ENCODE data around the gene CDK6.

The CDK6 gene

DNA sequence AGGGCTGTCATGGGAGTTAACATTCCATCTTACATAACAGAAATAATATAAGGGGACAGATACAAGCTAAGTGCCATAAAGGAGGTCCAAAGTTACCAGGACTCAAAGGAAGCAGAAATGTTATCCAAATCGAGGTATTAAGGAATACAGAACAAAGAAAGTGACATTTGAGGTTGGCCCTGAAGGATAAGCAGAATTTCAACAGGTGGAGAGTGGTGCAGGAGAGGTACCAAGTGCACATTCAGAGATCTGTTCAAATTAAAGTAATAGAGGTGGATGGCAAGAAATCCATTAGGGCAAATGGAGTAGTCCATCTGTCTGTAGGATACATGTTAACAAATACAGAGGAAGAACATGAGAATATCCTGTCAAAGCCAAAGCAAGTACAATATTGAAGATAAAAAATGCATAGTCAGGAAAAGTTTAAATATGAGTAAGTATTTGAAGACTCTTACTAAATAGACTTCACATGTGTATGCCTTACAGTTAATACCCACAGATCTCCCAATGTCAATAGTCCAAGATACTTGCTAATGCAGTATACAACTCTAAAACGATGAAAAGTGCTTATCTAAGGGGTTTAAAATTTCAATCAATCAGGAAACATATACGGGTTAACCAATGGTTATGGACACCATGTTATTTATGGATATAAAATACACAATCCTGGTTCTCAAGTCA is 10.0 kb downstream of the CDK6 start:
- DNase-seq (ENCODE audit: low read depth): no peak

DNA sequence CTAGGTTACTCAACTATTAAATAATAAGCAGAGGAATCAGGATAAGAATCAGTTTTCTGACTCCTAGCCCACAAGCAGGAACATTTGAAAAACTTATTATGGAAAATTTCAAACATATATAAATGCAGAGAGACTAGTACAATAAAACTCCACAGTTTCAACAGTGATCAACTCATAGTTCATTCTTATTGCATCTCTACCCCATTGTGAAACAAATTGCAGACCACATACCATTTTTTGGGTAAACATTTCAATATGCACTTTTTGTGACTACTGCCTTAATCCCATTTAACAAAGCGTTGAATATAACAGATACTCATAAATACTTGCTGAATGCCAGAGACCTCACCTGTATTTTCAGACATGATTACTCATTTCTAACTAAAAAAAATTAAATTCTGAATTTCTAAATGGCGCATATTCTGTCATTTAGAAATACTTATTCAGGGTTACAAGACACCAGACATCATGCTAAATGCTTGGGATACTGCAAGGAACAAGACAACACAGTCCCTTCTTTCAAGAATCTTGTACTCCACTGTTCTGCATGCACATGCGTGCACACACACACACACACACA is 11.4 kb downstream of the CDK6 start:
- no peak for DNase-seq (ENCODE audit: low read depth)

DNA sequence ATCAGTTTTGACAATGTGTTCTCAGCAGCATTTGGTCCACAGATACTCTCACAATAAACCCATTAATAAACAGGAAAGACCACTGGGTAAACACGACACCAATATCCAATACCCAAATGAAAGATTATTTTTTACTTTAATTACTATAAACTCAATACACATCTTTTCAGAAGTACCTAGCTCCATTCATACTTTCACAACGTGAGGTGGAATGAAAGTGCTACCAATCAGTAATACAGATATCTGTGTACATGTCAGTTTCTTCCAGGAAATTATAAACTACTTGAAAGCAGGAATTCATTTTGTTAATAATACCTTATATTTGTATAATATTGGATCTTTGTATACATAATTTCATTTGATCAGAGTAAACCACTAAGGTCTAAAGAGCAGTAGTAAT is 11.9 kb downstream of the CDK6 start:
- DNase-seq (ENCODE audit: low read depth): no peak

DNA sequence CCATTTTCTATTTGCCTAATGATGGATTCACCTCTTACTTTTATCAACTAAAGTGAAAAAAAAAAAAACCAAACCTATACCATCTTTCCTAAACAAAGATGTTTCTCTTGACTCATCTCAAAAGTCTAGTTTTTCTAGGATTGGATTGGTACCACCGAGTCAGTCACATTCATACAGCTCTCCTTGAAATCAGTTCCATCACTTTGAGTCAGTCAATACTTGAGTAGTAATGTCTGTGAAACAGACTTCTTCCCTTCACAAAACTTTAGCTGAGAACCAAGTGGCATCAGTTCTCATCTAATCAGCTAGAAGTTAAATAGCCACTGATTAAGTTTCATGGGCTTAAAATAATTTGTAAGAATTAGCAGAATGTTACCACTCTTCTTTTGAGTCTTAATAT is 13.3 kb downstream of the CDK6 start:
- no peak for DNase-seq (ENCODE audit: low read depth)

DNA sequence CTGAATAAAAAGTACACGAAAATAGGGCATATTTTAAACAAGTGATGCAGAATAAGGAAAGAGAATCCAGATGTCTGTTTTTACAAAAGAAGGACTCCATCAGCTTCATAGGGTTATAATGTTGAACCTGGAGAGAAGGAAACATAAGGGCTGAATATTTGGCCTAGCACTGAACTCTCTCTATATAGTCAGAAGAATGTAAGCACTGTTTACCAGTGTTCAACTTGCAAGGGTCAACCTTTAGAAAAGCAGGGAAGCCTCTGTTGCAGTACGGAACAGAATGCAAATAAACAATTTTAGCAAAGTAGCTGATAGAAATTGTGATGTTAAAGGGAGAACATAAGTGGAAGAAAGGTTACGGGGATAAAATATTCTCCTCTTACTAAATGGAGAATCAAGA is 16.2 kb downstream of the CDK6 start:
- DNase-seq (ENCODE audit: low read depth): peak; percentile 61

DNA sequence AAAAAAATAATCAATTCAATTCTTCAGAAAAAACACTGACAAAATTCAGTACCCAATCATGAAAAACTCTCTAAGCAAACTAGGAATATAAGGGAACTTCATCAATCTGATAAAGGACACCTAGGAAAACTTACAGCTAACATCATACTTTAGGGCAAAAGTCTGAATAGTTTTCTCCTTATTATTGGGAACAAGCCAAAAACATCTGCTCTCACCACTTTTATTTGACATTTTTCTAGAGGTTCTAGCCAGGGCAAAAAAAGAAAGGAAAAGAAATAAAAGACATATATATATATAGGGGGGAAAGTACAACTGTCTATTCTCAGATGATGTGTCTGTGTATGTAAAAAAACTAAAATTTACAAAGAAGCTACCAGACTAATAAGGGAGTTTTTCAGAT is 19.0 kb downstream of the CDK6 start:
- DNase-seq (ENCODE audit: low read depth): no peak

DNA sequence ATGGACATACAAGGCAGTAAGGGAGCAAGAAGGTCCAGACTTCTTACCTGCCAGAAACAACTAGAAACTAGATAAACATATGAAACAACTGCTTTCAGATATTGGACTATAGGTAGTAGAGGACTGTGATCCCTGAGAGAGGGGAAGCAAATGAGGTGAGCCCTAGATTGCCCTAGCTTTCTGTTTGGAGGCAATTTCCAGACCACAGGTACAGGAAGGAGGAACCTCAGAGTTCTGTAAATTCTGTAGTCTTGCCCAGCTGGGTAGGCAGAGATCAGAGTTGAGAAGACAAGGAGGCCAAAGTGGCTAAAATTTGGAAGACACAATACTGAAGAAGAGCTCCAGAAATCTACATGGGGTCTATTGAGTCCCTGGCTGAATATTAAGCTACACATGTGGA is 21.0 kb downstream of the CDK6 start:
- DNase-seq (ENCODE audit: low read depth): no peak

DNA sequence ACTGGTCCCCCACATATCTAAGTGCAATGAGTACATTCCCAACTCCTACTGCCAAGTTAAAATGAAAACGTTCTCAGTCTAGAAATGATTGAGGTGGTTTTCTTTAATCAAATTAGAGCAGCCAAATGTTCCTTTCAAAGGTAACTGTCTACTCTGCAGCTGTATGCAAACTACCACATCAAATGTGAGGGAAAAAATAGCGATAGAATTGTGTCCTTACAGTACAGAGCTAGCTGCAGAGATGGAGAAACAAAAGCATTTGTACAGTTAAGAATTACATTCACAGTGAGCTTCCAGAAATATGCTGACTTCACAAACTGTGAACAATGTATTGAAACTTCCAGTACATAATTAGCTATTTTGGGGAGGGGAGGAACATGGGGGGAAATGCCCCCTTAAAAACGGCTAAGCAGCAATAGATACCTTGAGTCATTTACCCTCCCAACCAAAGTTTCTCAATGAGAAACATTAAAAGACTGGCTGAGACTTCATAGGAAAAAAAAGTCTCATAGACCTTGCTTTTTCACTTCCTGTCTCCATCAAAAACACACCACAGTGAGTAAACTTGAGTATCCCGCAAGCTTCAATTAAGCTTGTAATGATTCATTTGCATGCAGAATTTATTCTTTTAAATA is 22.9 kb downstream of the CDK6 start:
- peak; percentile 56 for DNase-seq (ENCODE audit: low read depth)

DNA sequence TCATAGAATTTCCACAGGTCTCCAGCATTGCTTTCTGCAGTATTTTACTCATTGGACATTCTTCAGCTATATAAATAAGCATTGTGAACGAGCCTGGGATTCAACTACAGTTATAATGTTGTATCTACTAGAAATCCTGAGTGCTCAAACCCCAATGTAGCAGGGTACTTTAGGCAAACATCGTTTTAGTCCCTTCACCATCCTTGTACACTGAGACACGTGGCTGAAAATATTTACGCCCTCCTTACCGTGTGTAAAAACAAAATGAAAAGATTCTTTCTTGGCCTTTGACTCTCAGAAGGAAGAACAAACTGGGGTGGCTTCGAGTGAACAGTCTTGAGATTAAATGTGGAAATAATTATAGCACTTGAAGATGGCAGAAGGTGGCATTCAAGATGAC is 25.2 kb downstream of the CDK6 start:
- no peak for DNase-seq (ENCODE audit: low read depth)

DNA sequence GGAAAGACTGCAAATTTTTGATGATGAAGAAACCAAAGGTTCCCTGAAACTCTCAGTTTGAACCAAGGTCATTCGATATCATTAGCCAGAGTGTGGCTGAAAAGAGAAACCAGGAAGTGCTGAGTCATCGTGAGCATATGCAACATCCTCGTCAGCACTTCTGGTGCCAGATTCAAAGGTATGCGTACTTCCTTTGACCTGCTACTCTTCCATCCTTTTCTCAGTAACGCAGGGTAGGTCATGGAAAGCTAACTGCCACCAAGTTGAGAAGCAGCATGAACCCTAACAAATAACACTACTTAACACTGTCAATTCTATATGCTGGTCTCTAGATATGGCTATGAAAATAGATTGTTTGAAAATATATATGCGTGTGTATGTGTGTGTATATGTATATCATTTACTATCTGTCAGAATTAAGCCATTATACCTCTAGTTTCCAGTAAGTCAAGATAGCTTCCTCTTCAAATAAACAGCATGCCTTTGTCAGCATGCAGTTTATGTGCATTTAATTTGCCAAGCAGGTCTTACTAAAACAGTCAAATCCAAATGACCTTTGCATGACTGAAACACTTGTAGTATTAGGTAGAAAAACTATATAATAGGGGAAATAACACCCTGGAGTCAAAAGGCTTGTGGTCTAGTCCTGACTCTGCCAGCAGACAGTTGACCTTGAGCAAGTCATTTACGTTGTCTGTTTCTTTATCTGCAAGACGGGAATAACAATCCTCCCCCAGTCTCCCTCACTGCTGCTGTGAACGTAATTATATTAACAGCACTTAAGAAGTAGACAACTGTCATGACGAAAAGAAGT is 26.4 kb downstream of the CDK6 start:
- DNase-seq (ENCODE audit: low read depth): peak; percentile 98

DNA sequence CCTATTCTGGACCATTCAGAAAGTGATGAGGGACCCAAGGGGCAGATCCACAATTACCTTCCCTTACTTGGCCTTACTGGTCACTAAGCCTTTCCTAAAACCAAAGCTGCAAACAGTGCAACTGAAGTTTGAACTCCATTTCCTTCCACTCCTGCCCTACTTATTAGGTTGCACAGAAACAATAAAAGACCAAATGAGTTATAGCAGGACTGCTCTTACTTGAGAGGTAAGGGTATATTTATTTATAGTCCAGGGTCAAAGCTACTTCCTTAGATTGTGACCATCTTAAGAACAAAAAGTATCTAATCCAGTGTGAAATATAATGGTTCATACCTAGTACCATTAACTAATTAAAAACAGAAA is 27.0 kb downstream of the CDK6 start:
- DNase-seq (ENCODE audit: low read depth): no peak

DNA sequence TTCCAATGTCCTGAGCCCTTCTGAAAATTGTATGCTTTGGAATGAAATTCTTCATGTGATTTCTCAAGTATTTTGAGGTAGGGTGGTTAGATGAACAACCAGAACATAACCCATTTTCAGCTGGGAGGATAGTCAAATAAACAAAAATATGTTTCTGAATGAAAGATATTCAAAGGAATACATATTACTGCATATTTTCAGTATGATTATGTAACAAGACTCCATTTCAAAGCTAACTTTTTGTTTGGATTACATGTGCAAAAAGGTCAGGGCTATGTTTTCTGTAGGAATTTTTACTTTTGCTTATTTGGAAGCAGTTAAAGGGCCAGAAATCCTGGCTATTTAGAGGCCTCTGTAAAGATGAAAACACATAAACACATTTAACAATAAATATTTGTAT is 27.7 kb downstream of the CDK6 start:
- peak; percentile 60 for DNase-seq (ENCODE audit: low read depth)

DNA sequence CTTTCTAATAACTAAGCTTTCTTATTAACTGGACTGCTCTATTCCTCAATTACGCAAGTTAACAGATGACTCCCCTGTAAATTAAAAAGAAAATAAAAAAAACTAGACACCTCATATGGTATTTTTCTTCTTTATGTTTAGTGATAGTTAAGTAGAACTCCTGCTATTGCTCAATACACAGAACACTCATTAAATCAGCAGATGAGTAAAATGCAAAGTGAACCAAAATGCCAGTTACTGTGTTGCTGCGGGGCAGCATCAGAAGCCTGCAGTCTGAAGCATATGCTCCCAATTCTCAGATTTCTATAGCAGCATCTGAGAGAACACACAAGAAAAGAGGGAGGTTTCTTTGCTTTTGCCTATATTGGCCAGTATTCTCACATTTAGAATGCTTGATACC is 28.4 kb downstream of the CDK6 start:
- peak; percentile 65 for DNase-seq (ENCODE audit: low read depth)

DNA sequence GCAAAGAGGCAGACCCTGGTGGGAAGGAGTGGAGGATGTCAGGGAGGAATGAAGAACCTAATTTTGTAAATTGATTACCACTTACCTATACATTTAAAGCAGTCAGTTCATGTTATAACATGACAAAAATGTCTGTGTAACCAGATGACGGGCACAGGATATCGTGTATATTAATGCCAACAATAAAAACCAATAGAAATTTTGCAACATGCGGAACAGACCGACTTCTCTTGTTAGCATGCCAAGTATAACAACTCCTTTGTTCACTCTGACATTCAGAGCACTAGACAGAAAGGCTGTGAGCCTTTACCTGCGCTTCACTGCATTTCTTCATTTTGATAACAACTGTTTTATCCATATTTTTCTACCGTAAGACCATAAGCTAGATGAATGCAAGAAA is 29.9 kb downstream of the CDK6 start:
- DNase-seq (ENCODE audit: low read depth): no peak

DNA sequence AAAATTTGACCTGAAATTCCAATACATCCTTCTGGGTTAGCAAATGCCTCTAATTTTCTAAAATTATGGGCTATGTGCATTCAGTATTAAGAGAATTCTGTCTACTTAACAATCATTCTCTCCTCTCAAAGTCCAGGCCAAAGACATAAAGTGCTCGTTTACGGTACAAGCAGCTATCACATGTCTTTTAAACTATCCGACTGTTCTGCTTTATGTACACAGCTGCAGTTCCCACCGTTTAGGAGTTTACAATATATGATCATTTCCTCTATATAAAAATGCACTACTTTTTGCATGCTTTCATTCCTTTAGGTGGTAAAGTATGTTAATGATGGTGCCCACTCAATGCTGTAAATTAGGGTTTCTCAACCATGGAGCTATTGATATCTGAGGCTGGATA is 34.0 kb downstream of the CDK6 start:
- no peak for DNase-seq (ENCODE audit: low read depth)

DNA sequence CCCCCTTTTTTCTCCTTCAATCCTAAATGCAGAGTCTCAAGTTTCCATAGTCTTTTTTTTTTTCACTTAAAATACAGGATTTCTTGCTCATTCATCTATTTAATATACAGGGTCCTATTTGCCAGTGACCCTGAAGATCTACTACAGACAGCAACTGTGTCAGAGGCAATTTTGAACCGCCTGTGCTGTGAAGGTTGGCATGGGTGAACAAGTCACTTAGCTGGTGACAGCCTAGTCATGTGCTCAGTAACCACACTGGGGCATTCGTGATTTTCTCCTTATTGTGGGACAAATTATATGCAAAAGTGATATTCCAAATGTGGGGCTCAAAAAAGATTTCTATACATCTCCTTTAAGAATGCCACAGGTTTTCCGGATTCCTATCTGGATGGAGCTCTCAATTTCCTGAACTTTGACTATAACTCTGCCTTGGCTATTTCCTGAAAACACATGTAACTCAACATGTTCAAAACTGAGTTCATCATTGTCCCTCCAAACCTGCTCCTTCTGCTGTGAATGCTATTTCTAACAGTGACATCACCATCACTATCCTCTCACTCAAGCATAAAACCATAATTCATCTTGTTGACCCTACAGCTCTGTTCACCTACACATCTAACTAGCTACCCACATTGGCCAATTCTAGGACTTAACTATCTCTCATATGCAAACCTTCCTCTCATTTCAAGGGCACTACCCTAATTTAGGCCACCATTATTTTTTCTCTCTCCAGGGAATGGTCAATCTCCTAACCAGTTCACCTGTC is 36.7 kb downstream of the CDK6 start:
- no peak for DNase-seq (ENCODE audit: low read depth)

DNA sequence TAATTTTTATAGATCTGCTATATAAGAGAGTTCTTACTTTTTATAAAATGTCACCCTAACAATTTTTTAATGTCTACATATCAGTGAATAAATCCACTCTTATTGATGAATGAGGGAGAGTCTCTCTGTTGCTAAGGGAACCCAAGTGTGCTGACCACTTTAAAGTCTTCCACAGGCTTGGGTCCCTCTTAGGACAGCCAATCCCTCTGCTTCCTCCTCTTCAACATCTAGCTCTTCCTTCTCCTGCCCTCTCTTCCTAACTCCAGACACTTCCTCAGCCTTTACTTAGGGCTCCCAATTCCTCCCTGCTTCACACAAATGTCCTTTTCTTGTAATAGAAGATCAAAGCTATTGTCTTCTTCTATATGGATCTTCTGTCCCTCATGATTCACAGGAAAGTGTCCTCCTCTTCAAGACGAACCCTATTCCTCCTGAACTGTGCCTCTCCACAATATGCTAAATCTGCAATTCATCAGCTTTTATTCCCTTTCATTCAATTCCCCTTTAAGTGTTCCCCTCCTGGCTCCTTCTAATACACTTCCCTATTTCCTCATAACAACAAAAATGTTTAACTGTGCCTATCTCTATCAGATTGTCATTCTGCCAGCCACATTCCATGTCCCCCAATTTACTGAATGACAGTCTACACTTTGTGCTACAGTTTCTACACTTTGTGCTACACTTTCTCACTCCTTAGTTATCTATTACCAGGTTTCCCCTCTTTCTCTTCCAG is 37.7 kb downstream of the CDK6 start:
- no peak for DNase-seq (ENCODE audit: low read depth)

DNA sequence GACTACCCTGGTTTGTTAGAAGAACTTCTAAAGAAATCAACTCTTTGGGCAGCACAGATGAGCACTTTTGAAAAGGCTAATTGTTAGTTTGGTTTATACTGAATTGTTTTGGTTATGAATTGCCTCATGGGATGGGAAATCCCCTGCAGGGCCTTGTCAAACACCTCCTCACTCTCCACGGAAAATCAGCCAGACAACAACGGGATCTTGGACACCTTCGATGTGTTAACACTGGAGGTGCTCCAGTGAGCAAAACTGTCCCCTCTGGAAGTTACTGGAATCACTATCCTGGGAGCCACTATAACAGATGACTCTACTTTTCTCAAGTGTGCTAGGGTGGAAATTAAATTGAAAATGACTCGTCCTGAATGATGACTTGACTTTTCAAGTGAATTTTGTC is 38.7 kb downstream of the CDK6 start:
- peak; percentile 62 for DNase-seq (ENCODE audit: low read depth)

DNA sequence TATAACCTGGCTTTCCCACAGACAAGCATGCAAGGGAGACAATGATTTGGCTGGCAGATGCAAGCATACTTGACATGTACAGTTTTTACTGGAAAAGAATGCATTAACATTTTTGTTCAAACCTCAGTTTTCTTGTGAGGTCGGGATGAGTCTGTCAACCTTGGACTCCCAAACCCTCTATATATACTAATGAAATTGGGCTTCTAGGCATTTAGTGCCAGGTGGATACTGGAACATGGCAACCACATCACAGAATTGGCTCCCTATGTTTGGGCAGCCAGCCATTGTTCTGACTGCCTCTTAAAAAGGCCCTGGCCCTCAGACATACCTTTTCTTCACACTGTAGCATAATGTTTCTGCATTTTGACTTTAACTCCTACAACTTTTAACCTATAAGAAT is 39.1 kb downstream of the CDK6 start:
- DNase-seq (ENCODE audit: low read depth): no peak

DNA sequence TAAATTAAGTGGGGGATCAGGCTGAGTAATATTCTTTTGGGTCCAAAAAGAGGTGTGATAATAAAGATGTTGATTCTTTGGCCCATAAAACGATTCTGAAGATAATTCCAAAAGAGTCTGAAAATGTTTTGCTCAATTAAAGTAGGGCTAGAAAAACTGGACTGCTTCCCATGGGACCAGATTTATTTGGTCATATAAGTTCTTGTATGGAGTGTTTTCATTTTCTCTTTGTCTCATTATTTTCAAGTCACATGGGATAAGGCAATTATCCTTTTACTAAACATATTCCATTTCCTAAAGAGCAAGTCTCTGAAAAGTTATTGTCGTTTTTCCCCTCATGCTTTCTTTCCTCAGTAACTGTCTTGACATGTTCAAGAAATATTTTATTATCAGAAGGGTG is 41.5 kb downstream of the CDK6 start:
- DNase-seq (ENCODE audit: low read depth): no peak

DNA sequence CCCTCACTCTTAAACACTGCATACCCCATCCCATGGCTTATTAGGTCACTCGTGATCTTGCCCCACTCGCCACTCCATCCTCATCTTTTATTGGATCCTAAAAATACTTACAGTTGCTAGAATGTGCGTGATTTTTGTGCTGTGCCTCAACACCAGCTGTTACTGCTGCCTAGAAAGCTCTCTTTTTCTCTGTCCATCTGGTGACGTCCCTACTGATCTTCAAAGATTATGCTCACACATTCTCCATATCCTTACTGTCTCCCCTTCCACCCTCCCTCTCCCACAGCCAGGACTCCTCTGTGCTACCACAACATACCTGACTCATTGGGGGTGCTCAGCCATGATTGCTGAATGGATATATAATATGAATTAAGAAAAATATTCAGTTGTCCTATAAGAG is 42.0 kb downstream of the CDK6 start:
- DNase-seq (ENCODE audit: low read depth): no peak
